Right forelimb (tissue), 1 donor: ENCODE results near the gene KDM4D.
"Not testable (repeated sequence)": the region's sequence is repeated elsewhere in the genome, so short reads cannot be mapped to it uniquely, and the experiment has no call there.

Experiments
- DNase-seq: peaks from one replicate; pipeline ENCODE4 v3.0.0-alpha.2; 2018

The KDM4D gene

GRCh38 chr11:94973099-94973968 is at the start of gene KDM4D, which contains the start of gene CWC15:
TSS of gene KDM4D (plus strand) at chr11:94973709. CDS start at chr11:94997373, 23,664 bp downstream.
TSS of gene CWC15 (minus strand) at chr11:94973556. CDS start at chr11:94972185, 1,371 bp downstream.
- peak; percentile 97 for DNase-seq

GRCh38 chr11:94924171-94924572 is 49.3 kb upstream of the KDM4D start:
- no peak for DNase-seq

- no peak for DNase-seq
These were observed 48.9 kb upstream of the KDM4D start for GRCh38 chr11:94924612-94925011.

GRCh38 chr11:94925422-94926270 is 47.9 kb upstream of the KDM4D start:
- DNase-seq = no peak

- no peak for DNase-seq
These were observed 47.3 kb upstream of the KDM4D start for GRCh38 chr11:94926271-94926625.

- peak; percentile 84 for DNase-seq
These were observed 46.7 kb upstream of the KDM4D start for GRCh38 chr11:94926698-94927237.

- no peak for DNase-seq
These were observed 45.2 kb upstream of the KDM4D start for GRCh38 chr11:94928117-94928990.

- DNase-seq = not testable (repeated sequence)
These were observed 41.4 kb upstream of the KDM4D start for GRCh38 chr11:94932072-94932471.

- no peak for DNase-seq
These were observed 41.0 kb upstream of the KDM4D start for GRCh38 chr11:94932503-94932902.

- peak; percentile 53 for DNase-seq
These were observed 40.0 kb upstream of the KDM4D start for GRCh38 chr11:94933223-94934130.

GRCh38 chr11:94934362-94934761 is 39.1 kb upstream of the KDM4D start:
- DNase-seq = no peak

- no peak for DNase-seq
These were observed 38.7 kb upstream of the KDM4D start for GRCh38 chr11:94934846-94935245.

GRCh38 chr11:94938095-94939055 is 35.1 kb upstream of the KDM4D start:
- DNase-seq = peak; percentile 76

GRCh38 chr11:94939346-94939745 is 34.2 kb upstream of the KDM4D start:
- no peak for DNase-seq

GRCh38 chr11:94941131-94941530 is 32.4 kb upstream of the KDM4D start:
- no peak for DNase-seq

- no peak for DNase-seq
These were observed 26.7 kb upstream of the KDM4D start for GRCh38 chr11:94946812-94947211.

- DNase-seq = no peak
These were observed 25.4 kb upstream of the KDM4D start for GRCh38 chr11:94948070-94948617.

GRCh38 chr11:94954753-94955152 is 18.8 kb upstream of the KDM4D start:
- no peak for DNase-seq

GRCh38 chr11:94956963-94957362 is 16.5 kb upstream of the KDM4D start:
- no peak for DNase-seq
